Calu3 (cell line): ENCODE data around the gene OR7G2. TPM values are rescaled to one million over a fixed set of nuclear protein-coding genes. Genes with fewer than 3 reads are reported as not detected.

Source experiments
- BruUV-seq: library from RNA; stranded (reverse); fragments of 400-500 nt; replicated peaks from 2 replicates; lab custom pipeline; 2021; lab: Mats Ljungman, UMichigan
- CTCF ChIA-PET: fragments of 300-600 bp; sonication (Branson Sonifier 250); formaldehyde crosslinking; loops from one replicate; lab custom pipeline; 2022; ENCODE audit warnings: antibody characterized with exemption; lab: Charles Lee
- DNase-seq: peaks from one replicate; pipeline ENCODE4 v3.0.0; 2022
- H3K27ac Mint-ChIP-seq: one replicate; pipeline ENCODE4 v1.8.0; 2022; ENCODE audit warnings: mixed read lengths; ENCODE audit not compliant: unreplicated experiment
- H3K27me3 Mint-ChIP-seq: one replicate; pipeline ENCODE4 v1.8.0; 2022; ENCODE audit warnings: mixed read lengths; ENCODE audit not compliant: unreplicated experiment
- H3K36me3 Mint-ChIP-seq: one replicate; pipeline ENCODE4 v1.8.0; 2022; ENCODE audit warnings: mild to moderate bottlenecking, moderate library complexity, mixed read lengths; ENCODE audit not compliant: insufficient read depth, unreplicated experiment
- H3K4me1 Mint-ChIP-seq: one replicate; pipeline ENCODE4 v1.8.0; 2022; ENCODE audit warnings: mild to moderate bottlenecking, low read depth, mixed read lengths; ENCODE audit not compliant: unreplicated experiment
- H3K4me3 Mint-ChIP-seq: one replicate; pipeline ENCODE4 v1.8.0; 2022; ENCODE audit warnings: mild to moderate bottlenecking, low read depth, moderate library complexity, mixed read lengths; ENCODE audit not compliant: unreplicated experiment
- H3K9me3 Mint-ChIP-seq: one replicate; pipeline ENCODE4 v1.8.0; 2022; ENCODE audit warnings: low read depth, mixed read lengths; ENCODE audit not compliant: unreplicated experiment
- CTCF ChIP-seq: fragments of 200-600 bp; IDR thresholded peaks from one replicate; pipeline ENCODE4 v1.8.0; 2022; ENCODE audit warnings: antibody characterized with exemption; ENCODE audit not compliant: unreplicated experiment
- intact Hi-C: fragments of 100-400 bp; cut with micrococcal nuclease; formaldehyde crosslinking; loops from one replicate; pipeline ENCODE4 v1.10.0; 2022; ENCODE audit not compliant: unreplicated experiment
- total RNA-seq: library from RNA; stranded (reverse); gene quantifications from 2 replicates; pipeline ENCODE4 v1.2.3, GENCODE V29; 2022

Gene OR7G2
- total RNA-seq, 1 experiment from 2014 or later: not detected

GRCh38 chr19:9144920-9145319, 37.6 kb upstream of the OR7G2 start:
- peaks cover 17% of the 10 kb centered on the region for H3K9me3 Mint-ChIP-seq
- TF ChIP-seq CTCF: no peak
- intact Hi-C loops: loop anchor here (10.0 kb wide), 1 partner anchor 440 kb away; the partner anchor contains the start of gene ZNF121
- no peak for DNase-seq
- no peak overlapping the region for H3K27ac Mint-ChIP-seq
- no peaks in the 10 kb centered on the region for H3K27me3 Mint-ChIP-seq
- H3K4me1 Mint-ChIP-seq: peaks cover 11% of the 10 kb centered on the region
- peaks cover 48% of the 10 kb centered on the region for H3K36me3 Mint-ChIP-seq
- CTCF ChIA-PET: no interaction called here
- no peak overlapping the region for H3K4me3 Mint-ChIP-seq
- no TSS peak for BruUV-seq

- H3K27ac Mint-ChIP-seq: peak within 1 kb of the TSS; percentile 97
- no peaks in the 10 kb centered on the region for H3K27me3 Mint-ChIP-seq
- intact Hi-C loops: loop anchor here (10.0 kb wide), 1 partner anchor 444 kb away; the partner anchor contains the start of gene ZNF121
- peak within 1 kb of the TSS; percentile 98 for H3K4me3 Mint-ChIP-seq
- BruUV-seq: no TSS peak
- H3K36me3 Mint-ChIP-seq: peaks cover 28% of the 10 kb centered on the region
- no peak for TF ChIP-seq CTCF
- H3K9me3 Mint-ChIP-seq: peaks cover 3% of the 10 kb centered on the region
- CTCF ChIA-PET: no interaction called here
- no peaks in the 10 kb centered on the region for H3K4me1 Mint-ChIP-seq
- peak; percentile 81 for DNase-seq
Measured at GRCh38 chr19:9140159-9140874, 33.0 kb upstream of the OR7G2 start, which contains the start of gene ZNF317. Gene ZNF317, plus strand, starts transcription at chr19:9140397. Its CDS starts 15,620 bp downstream, at chr19:9156017.

- CTCF ChIA-PET: no interaction called here
- Mint-ChIP-seq H3K27me3 (no peaks in the 10 kb centered on the region), H3K36me3 (peaks cover 28% of the 10 kb centered on the region), H3K4me3 (peak overlapping the region; percentile 98), H3K9me3 (peaks cover 3% of the 10 kb centered on the region), H3K27ac (peak overlapping the region; percentile 97), H3K4me1 (no peaks in the 10 kb centered on the region)
- no peak for DNase-seq
- TF ChIP-seq CTCF: no peak
- BruUV-seq: TSS peak; percentile 71
- intact Hi-C loops: loop anchor here (10.0 kb wide), 1 partner anchor 445 kb away; the partner anchor contains the start of gene ZNF121
Measured at GRCh38 chr19:9139609-9140158, 32.4 kb upstream of the OR7G2 start.

- intact Hi-C loops: no loop called here
- TF ChIP-seq CTCF: no peak
- Mint-ChIP-seq H3K36me3 (no peaks in the 10 kb centered on the region), H3K27me3 (no peaks in the 10 kb centered on the region), H3K9me3 (peaks cover 4% of the 10 kb centered on the region), H3K4me1 (no peaks in the 10 kb centered on the region), H3K27ac (no peak overlapping the region), H3K4me3 (no peak overlapping the region)
- CTCF ChIA-PET: no interaction called here
- no peak for DNase-seq
- no TSS peak for BruUV-seq
Measured at GRCh38 chr19:9132422-9132821, 25.1 kb upstream of the OR7G2 start.
